ENCODE measurements around the gene LUC7L.

DNA sequence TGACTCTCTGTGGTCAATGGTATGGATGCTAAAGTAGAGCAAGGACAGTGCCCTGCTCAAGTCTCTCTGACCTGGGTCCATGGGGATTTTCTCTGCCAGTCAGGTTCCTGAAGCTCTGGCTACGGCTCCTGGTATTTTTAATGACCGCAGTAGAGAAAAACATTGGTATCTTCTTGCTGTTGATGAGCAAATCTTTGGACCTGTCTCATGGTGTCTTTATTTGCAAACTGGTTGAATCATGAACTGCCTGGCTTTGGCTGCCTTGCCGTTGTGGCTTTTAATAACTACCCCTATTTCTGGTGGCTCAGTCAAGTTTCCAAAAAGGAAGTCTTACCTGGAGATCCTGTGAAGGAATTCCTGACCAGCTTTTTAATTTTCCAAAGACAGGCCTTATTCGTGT, 14.1 kb upstream of the LUC7L start:
- TF ChIP-seq CTCF (IDR thresholded peaks at IDR 0.05; ENCODE audit: low read length) (no peak), EZH2 (IDR thresholded peaks at IDR 0.05; ENCODE audit: borderline replicate concordance, low read length) (no peak)

Data from OCI-LY1 (cell line).